ENCODE data around the gene SPRR4.
"Not testable (repeated sequence)": the region's sequence is repeated elsewhere in the genome, so short reads cannot be mapped to it uniquely, and the experiment has no call there.

DNA sequence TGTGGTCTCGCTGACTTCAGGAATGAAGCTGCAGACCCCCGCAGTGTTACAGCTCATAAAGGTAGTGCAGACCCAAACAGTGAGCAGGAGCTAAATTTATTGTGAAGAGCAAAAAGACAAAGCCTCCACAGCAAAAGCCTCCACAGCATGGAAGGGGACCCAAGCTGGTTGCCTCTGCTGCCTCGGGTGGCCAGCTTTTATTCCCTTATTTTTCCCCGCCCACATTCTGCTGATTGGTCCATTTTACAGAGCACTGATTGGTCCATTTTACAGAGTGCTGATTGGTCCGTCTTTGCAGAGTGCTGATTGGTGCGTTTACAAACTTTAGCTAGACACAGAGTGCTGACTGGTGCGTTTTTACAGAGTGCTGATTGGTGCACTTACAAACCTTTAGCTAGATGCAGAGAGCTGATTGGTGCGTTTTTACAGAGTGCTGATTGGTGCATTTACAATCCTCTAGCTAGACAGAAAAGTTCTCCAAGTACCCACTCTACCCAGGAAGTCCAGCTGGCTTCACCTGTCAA is 40.8 kb downstream of the SPRR4 start:
- not testable (repeated sequence) for TF ChIP-seq POLR2AphosphoS5 (IDR thresholded peaks at IDR 0.05; ENCODE audit: insufficient read depth, low read depth, low read length); EZH2 (IDR thresholded peaks at IDR 0.05; ENCODE audit: borderline replicate concordance, low read depth, low read length, severe bottlenecking); POLR2A (IDR thresholded peaks at IDR 0.05; ENCODE audit: low read depth, low read length)
- TF ChIP-seq, protein P1, sequence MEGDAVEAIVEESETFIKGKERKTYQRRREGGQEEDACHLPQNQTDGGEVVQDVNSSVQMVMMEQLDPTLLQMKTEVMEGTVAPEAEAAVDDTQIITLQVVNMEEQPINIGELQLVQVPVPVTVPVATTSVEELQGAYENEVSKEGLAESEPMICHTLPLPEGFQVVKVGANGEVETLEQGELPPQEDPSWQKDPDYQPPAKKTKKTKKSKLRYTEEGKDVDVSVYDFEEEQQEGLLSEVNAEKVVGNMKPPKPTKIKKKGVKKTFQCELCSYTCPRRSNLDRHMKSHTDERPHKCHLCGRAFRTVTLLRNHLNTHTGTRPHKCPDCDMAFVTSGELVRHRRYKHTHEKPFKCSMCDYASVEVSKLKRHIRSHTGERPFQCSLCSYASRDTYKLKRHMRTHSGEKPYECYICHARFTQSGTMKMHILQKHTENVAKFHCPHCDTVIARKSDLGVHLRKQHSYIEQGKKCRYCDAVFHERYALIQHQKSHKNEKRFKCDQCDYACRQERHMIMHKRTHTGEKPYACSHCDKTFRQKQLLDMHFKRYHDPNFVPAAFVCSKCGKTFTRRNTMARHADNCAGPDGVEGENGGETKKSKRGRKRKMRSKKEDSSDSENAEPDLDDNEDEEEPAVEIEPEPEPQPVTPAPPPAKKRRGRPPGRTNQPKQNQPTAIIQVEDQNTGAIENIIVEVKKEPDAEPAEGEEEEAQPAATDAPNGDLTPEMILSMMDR (IDR thresholded peaks at IDR 0.05; ENCODE audit: extremely low read depth in 1 of 2, insufficient read depth in 1 of 2, low read depth in 1 of 2, low read length in 2 of 2), result not testable (repeated sequence)
